Activated naive CD4-positive, alpha-beta T cell treated with anti-CD3 and anti-CD28 coated beads, Interleukin-2, amount 50 U/mL, for 16 hours (primary cell): Measurements from ENCODE around the gene RGS16.

Experiments used
- DNase-seq: peaks from one replicate; pipeline ENCODE4 v3.0.0-alpha.2; 2020

The RGS16 gene

DNA sequence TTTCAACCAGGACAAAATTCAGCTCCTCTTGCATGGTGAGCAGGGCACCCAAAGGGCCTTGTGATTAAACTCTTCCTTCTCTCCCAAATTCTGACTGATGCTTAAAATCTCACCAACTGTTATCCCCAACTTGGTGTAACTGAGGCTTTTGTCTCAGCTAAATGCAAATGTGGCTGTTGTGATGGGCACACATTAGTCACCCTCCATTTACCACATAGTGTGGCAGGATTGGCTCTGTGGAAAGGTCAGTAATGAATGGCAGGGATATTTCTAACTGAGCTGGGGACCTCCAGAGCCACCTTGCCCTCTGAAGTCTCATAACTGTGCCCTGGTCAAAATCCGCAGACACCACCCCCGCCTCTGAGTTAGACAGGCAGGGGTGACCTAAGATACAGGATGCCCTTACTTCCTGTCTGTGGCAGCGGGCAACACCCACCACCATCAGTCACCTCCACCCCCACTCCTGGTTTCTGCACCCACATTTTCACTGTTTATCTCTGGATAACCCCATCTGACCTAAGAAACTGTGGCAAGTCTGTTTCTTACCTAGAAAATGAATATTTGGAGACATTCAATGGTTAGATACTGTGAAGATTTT, 25.4 kb upstream of the RGS16 start:
- peak; percentile 39 for DNase-seq

DNA sequence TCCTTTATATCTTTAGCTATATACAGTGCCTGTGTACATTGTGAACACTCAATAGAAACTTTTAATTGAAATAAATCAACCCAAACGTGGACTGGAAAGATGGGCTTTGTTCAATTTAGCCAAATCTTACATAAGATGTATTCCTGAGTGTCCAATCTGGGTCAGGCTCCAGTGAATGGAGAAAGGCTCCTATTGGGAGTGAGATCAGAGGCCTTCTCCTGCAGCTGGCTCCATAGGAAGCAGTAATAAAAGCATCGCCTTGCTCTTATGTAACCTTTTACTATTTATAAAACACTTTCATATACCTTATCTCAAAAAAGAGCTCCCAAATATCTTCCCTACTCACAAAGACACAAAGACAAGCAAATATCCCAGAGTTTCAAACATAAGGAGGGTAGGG, 24.9 kb upstream of the RGS16 start:
- no peak for DNase-seq

DNA sequence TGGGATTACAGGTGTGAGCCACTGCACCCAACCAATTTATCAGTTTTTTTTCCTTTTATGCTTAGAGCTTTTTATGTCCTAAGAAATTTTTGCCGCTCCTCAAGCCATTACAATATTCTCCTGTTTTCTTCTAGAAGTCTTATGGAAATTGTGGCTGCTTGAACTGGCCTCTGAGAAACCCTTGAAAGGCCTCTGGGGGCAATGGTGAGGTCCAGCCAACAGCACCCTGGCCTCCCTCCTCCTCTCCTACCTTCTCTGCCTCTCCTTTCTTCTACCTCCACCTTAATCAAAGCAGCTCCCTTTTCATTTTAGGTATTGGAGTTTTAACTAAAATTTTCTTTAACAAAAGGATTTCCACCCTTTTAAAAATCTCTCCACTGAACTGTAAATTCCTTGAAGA, 24.5 kb upstream of the RGS16 start:
- no peak for DNase-seq

DNA sequence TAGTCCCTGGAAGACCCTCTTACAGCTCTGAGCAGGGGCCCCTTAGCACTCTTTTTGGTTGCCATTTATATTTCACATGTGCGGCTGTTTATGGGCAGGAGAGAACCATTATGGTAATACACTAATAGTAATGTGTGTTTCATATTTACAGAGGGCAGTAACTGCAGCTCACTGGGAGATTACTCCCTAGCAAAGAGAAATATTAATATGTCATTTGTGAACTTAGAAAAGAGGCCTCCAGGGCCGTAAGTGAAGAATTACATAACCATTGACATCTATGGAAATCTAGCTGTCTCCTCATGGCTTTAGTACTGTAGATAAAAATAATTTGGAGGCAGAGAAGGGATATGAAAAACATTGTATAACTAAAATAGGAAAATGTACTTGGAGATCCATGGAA, 23.4 kb upstream of the RGS16 start:
- no peak for DNase-seq

DNA sequence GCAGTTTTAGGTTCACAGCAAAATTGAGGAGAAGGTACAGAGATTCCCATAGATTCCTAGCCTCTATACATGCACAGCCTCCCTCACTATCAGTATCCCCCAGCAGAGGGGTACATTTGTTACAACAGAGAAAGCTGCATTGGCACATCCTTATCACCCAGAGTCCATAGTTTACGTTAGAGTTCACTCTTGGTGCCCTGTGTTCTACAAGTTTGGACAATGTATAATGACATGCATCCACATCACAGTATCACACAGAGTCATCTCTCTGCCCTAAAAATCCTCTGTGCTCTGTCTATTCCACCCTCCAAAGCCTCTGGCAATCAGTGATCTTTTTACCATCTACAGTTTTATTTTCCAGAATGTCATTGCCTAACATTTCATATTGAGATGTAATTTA, 22.3 kb upstream of the RGS16 start:
- DNase-seq, result no peak

DNA sequence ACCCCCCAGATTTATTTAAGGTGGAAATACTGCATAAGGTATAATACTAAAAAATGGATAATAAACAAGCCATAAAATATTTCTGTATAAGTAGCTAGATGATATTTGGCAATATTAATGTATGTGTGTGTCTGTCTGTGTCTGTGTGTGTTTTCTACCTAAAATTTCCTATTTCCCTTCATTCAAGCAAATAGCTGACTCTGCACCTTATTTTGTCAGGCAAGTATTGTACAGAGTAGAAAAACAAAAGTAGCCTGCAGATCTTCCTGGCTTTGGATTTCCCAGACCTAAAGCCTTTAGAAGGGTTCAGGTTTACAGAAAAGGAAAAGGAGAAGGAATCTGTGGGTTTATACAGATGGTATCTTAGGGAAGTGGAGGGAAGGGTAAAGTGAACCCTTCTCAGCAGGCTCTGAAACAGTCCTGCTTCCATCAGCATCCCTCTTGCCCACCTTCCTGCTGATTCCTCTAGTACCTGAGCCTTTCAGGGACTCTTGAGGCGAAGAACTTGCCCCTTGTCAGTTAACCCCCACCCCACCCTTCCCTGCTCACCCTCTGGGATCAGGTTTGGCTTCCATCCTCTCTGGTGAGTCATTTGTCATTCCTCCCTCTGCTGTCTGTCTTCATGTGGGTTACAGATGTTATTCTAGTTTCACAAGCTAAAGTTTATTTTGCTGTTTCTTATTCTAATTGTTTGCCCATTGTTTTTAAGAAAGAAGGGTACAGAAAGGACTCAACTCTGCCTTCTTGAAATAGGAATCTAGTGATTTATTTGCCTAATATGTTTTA, 21.7 kb upstream of the RGS16 start:
- no peak for DNase-seq

DNA sequence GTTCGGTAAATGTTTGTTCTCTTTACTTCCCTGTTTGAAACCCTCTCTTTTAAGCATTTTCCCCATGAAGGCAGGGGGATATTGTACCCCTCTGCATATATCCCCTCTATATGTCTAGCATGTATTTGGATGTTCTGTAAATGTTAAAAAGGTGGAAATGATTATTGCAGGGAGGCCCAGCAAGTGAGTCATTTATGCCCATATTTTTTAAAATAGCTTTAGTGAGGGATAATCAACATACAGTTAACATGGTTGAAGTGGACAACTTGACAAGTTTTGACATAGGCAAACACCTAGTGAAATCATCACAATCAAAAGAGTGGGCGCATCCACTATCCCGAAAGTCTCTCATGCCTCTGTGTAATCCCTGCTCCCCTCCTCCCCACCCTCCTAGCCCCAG, 20.8 kb upstream of the RGS16 start:
- DNase-seq, result no peak

DNA sequence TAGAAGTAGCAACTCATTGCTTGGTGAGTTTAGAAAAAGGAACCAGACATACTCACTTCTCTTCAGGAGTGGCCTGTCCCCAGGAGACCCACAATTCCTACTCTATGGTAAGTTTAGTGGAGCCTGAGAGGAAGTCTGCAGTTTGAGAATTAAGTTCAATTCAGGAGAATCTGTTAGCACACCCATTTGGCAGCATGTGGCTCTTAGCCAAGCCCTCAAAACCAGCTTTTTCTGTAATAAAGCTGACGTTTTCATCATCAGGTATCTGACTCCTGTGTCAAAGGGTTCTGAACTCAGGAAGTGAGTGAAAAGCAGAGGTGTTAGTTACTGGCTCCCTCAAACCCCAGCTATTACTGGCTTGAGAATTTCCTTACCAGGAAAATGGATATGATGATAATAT, 20.4 kb upstream of the RGS16 start:
- DNase-seq, result no peak

DNA sequence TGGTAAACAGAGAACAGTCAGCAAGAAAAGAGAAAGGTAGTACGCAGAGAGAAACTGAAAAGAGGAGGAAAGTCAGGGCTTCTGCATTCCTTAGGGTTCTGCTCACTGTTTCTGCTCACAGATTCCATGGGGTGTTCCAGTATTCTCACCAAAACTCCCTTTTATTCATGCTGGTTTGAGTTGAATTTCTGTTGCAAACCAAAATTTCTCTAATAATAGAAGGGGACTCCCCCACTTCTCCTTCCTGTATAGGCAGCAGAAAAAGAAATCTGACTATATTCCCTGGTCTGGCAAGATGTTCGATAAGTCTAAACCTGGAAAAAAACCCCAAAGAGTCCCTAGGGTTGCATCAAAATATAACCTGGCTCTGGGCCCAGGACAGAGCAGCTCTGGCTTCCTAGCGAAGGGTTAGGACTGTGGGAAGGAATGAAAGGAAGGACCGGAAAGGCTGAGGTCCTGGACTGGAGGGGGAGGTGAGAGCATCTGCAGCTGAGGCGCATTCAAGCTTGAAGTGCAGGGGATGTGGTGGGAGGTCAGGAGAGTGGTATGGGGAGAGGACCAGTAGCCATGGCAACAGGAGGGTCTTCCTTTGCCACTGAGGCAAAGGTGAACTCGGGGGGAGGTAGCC, 18.8 kb upstream of the RGS16 start:
- no peak for DNase-seq

DNA sequence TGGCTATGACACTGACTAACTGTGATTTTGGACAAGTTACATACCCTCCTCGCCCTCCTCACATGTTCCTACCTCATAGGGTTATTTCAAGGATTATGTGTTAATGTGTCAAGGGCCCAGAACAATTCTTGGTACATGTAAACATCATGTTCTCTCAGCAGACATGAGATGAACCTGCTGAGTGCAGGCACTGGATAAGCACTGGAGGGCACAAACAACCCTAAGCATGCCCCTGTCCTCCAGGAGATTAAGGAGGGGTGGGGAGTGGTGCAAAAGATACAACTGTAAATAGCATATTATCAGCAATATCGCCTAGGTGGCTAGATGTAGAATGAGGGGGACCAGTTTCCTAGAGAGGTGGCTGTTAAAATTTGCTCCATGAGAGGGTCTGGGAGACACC, 17.7 kb upstream of the RGS16 start:
- DNase-seq, result no peak

DNA sequence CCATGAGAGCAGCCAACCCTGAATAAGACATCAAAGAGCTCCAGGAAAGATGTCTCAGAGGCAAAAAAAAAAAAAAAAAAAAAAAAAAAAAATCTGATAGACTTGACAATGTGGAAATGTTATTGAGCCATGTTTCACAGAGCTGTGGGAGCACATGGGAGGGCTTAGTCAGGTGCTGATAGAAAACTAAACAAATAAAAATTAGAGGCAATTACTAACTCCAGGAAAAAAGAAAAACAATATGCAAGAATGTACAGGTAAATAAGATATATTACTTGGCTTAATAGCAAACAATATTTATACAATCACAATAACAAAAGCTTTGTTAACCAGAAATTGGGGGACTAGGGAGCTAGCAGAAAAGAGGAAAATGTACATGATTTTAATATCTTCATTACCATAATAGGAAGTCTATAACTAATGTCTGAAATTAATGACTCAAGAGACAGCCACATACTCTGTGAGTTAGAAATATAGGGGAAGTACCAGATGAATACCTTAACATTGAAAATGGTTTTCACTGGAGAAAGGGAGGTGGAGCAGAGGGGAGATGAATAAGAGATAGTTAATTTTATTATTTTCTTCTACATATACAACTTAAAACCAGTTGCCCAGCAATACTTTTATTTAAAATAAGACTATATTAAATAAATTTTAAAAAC, 16.9 kb upstream of the RGS16 start:
- no peak for DNase-seq

DNA sequence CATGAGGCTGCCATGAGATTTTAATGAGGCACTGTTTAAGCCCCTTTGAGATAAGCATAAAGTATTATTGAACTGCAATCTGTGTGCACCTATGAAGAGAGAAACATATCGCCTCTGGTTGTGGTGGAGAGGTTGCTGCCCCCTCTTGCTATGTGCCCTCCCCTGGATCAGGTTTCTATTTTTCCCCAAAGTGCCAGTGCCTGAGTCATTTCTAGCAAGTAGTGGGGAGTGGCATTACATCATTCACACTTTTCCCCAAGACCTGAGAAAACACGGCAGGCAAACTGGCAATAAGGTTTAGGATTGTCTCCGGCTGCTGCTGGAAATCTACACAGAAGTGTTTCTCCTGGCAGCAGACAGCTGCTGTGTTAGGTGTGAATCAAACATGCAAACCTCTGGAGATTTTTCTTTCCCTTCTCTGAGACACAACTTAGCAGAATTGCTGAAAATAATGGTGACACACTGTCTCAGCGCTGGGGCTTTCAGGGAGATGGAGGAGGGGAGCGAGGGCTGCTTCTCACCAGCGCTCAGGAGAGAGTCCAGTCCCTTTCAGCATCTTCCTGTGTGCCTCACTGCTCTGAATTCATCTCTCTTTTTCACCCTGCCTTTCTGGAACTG, 13.7 kb upstream of the RGS16 start:
- no peak for DNase-seq

DNA sequence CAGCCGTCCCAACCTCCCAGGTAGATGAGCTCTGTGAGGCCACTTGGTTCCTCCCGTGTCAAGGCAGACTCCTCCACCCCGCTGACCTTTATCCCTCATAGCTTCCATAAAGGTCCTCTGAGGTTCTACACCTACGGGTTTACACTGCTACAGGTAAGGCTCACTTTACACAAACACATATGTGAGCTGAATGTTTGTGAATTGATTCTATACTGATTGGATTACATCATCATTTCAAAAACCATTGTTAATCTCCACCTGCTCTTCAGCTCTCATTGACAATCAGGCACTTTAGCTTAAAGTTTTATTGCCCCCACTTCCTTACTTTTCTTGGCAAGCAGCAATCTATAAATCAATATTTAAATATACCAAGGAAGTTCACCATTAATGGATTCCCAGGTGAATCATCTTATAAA, 12.8 kb upstream of the RGS16 start:
- DNase-seq, result no peak

DNA sequence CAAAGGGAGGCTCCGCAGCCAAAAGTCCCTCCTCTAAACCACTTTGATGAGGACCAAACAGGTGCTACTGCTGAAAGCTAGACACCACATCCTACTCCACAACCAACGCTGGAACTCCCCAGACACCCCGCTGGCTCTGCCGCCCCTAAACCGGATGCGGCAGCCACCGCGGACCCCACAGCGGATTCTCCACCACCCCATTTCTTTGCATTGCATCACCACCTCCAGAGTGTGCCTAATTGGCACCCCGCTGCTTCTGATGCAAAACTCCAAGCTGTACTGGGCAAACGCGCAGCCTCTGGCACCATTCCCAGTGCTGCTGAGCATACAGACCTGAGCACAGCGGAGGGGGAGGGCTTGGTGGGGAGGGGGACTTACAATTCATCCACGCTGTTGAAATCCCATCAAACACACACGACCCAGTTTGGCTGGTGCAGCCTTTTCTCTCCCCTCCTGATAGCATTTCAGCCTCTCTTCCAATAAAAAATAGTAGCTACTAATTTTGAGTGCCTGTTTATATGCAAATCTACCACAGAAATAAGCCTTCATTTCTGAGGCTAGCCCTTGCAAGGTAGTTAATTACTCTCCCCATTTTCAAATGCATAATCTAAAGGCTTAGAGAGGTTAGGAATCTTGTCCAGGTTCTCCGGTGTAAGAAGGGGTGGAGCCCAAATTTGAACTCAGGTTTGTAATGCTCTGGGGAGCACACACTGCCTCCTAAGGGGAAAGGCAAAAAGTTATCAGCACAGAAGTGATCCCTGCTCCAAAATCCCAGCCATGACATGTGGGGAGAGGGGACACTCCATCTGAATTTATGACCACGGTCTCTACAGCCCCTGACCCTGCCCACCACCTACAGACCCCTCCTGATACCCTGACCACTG, 12.2 kb upstream of the RGS16 start:
- DNase-seq, result peak; percentile 74

DNA sequence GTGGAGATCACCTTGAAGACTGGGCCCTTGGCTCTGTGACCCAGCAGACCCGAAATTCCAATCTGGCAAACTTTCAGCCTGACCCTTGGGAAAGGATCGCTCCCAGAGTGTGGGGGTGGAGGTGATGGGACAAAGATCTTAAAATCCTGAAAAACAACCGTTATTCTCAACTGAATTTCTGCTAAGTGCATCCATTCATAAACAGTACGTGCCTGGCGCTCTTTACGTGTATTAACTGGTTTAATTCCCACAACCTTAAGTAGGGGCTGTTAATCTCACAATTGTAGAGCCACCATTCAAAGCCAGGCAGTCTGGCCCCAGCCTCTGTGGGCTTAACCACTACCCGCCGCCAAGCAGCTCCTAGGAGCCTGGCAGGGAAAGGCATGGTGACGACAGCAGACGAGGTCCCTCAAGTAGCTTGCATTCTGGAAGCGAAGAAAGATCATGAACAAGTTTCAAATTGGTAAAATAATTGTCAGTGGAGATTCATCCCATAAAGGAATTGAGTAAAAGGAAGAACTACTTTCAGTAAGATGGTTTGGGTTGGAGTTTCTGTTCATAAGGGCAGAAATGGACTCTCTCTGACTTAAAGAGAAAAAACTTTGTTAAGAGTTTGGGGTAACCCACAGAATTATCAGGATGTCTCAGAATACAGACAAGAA, 11.4 kb upstream of the RGS16 start:
- DNase-seq, result peak; percentile 28

DNA sequence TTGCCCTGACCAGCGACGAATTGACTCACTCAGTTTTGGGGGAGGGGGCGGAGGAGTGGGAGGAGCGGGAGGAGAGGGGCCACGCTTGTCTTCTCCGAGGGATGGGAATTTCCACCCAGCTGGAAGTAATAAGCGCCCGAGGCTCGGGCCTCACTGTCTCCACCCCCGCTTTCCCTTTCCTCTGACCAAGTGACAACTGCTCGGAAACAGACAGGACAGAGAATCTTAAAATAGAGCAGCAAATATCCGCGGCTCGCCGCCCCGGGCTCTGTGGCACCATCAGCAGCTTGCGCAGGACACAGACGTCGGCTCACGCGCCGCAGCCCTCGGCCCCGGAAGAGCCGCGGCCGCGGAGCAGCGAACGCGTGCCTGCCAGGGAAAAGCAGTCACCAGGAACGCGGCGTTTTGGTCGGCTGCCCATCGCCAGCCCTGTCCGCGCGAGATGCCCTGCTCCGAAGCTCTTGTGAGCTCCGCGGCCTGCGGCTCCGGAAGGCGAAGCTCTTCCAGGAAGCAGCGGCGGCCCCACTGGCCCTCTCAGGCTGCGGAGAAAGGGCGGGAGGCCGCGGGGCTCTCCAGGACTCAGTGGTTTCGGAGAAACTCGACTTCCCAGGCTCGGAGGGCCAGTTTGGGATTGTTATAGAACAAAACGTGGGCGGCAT, 10.7 kb upstream of the RGS16 start:
- DNase-seq, result peak; percentile 52

DNA sequence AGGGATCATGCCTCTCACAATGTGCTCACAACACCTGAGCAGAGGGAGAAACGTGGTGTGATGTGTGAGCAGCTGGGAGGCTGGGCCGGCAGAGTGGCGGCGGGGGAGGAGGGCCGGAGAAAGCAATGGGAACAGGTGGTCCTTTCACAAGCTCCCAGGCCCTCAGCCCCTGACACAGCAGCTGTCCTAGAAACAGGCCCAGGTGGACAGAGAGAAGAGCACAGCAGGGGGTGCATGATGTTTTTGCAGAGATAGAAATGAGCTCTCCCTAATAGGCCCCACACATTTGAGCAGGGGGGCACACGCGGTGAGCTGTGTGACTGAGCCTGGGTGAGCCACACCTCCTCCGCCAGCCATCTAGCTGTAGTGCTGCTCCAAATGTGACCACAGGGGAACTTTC, 7.6 kb upstream of the RGS16 start:
- DNase-seq, result no peak

DNA sequence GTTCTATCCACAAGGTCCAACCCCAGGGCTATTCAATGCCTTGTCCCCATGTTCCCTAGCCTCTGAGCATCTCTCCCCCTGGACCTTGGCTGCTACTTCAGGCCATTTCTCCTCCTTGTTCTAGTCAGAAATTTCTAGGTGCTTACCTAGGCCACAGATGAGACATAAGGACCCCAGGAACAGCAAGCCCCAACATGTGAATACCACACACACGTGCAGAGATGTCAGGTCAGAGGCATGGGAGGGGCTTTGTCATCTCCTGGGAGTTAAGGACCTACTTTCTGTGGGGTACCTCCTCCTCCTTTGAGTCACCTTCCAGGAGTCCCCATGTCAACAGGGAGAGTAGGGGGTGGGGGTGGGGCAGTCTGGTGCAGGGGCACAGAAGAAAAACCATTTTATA, 7.1 kb upstream of the RGS16 start:
- DNase-seq, result no peak

DNA sequence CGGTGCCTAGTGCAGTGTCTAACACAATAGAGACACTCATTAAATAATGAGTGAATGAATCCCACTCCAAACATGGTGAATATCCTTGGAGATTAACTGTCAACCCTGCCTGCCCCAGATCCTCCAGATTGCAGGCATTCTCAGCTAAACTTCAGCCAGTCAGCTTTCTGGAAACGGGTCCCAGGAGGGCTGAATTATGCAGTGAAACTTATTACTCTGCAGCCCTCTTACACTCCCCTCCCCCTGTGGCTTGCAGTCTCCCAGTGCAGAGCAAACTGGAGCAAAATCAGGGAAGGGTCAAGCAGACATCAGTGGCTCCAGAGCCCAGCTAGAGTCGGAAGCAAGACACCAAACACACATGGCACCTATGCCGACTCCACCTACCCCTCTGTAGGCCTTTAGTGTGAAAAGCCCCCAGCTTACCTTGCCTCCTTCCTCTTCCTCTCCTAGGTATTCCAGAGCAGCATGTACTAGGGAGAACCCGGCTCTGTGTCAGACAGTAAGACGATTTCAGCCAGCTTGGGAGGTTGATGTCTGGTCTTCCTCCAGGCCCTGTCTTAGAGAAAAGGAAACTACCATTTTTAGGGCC, 6.5 kb upstream of the RGS16 start:
- no peak for DNase-seq

DNA sequence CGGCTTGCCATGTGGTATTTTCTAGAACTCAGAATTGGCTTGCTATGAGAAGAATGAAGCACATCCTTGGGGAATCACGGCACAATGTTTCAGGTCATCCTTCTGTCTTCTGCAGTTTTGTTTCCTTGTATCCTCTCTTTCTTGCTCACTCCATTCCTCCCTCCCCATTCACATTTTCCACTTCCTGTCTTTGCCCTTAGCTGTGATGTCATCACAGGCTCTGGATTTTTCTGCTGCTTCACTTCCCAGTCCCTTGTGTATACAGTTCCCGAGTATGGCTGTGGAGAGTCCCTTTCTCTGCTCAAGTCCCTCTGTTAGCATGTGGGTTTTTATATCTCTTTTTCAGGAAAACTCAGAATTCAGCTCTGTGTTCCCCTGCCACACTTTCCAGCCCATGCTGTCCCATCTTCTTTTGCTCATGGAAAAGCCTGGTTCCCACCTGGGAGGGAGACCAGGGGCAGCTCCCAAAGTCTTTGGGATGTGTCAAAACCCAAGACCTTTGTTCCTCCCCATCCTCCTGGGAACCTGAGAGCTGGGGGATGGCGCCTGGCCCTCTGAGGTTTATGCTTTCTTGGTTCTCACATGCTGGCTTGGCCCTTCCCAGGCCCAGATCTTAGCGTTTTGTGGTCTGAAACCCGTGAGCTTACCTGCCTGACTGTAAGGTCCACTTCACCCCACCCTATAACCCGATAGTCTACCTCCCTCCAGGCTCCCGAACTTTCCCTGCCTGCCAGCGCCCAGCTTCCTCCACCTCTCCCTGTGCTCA, 4.8 kb upstream of the RGS16 start:
- no peak for DNase-seq
